HepG2 (cell line): ENCODE results near the gene BIRC5. TPM values are rescaled to one million over a fixed set of nuclear protein-coding genes. Genes with fewer than 3 reads are reported as not detected.

Experiments used
- ATF4 ChIP-seq, 2 experiments: fragments of 450-650 bp in 1 of 2; sonication (generic) in 1 of 2; formaldehyde crosslinking; IDR thresholded peaks; 2 replicates each; pipeline versions ENCODE4 v1.5.0 to v1.8.0; 2020 to 2022; ENCODE audit warnings: mild to moderate bottlenecking in 1 of 2, missing genetic modification reagents in 1 of 2
- CHCHD3 ChIP-seq: sonication (generic); formaldehyde crosslinking; IDR thresholded peaks from 2 replicates; pipeline ENCODE4 v1.8.0; 2022; ENCODE audit warnings: mild to moderate bottlenecking, missing genetic modification reagents, moderate library complexity
- ESRRA ChIP-seq: sonication (generic); formaldehyde crosslinking; IDR thresholded peaks from 2 replicates; pipeline ENCODE4 v1.5.1; 2020; ENCODE audit warnings: mild to moderate bottlenecking, low read depth, missing genetic modification reagents
- HDAC2 ChIP-seq: sonication (generic); formaldehyde crosslinking; IDR thresholded peaks from 2 replicates; pipeline ENCODE4 v1.4.0; 2020; ENCODE audit warnings: missing genetic modification reagents
- HES4 ChIP-seq: sonication (generic); formaldehyde crosslinking; IDR thresholded peaks from 2 replicates; pipeline ENCODE4 v1.9.0; 2021; ENCODE audit warnings: mild to moderate bottlenecking, missing genetic modification reagents, borderline replicate concordance
- HNF4G ChIP-seq, 2 experiments: sonication (generic) in 1 of 2; formaldehyde crosslinking in 1 of 2; IDR thresholded peaks; 2 replicates each; pipeline versions ENCODE4 v1.4.0 to v1.6.1; 2011 to 2020; ENCODE audit warnings: borderline replicate concordance in 2 of 2, low read depth in 2 of 2, mild to moderate bottlenecking in 2 of 2, low read length in 1 of 2, missing genetic modification reagents in 1 of 2, moderate library complexity in 1 of 2
- JUN ChIP-seq: sonication (generic); formaldehyde crosslinking; IDR thresholded peaks from 2 replicates; pipeline ENCODE4 v1.4.0; 2020; ENCODE audit warnings: mild to moderate bottlenecking, missing genetic modification reagents
- KLF13 ChIP-seq: sonication (generic); formaldehyde crosslinking; IDR thresholded peaks from 2 replicates; pipeline ENCODE4 v1.4.0; 2020; ENCODE audit warnings: mild to moderate bottlenecking, missing genetic modification reagents
- MZF1 ChIP-seq: sonication (generic); formaldehyde crosslinking; IDR thresholded peaks from 2 replicates; pipeline ENCODE4 v1.8.1; 2023; ENCODE audit warnings: mild to moderate bottlenecking, missing genetic modification reagents, borderline replicate concordance
- NFKB2 ChIP-seq: sonication (generic); formaldehyde crosslinking; IDR thresholded peaks from 2 replicates; pipeline ENCODE4 v1.4.0; 2020; ENCODE audit warnings: missing genetic modification reagents, borderline replicate concordance
- PHF8 ChIP-seq: sonication (generic); formaldehyde crosslinking; IDR thresholded peaks from 2 replicates; pipeline ENCODE4 v1.5.0; 2020; ENCODE audit warnings: missing genetic modification reagents
- POLR2AphosphoS5 ChIP-seq: IDR thresholded peaks from 2 replicates; pipeline ENCODE4 v1.6.1; 2012; ENCODE audit warnings: low read depth, low read length
- UBTF ChIP-seq: sonication (generic); formaldehyde crosslinking; IDR thresholded peaks from 2 replicates; pipeline ENCODE4 v1.4.0; 2020; ENCODE audit warnings: mild to moderate bottlenecking, missing genetic modification reagents
- ZBTB7A ChIP-seq: sonication (generic); formaldehyde crosslinking; IDR thresholded peaks from 2 replicates; pipeline ENCODE4 v1.8.0; 2022; ENCODE audit warnings: mild to moderate bottlenecking, missing genetic modification reagents
- ZBTB8A ChIP-seq: sonication (generic); formaldehyde crosslinking; IDR thresholded peaks from 2 replicates; pipeline ENCODE4 v1.4.0; 2020; ENCODE audit warnings: mild to moderate bottlenecking, low read depth, missing genetic modification reagents, borderline replicate concordance
- ZFP90 ChIP-seq: sonication (generic); formaldehyde crosslinking; IDR thresholded peaks from 2 replicates; pipeline ENCODE4 v1.8.0; 2022; ENCODE audit warnings: missing genetic modification reagents, mild to moderate bottlenecking, inconsistent platforms, borderline replicate concordance
- ZNF136 ChIP-seq: sonication (generic); formaldehyde crosslinking; IDR thresholded peaks from 2 replicates; pipeline ENCODE4 v1.8.1; 2022; ENCODE audit warnings: low read depth, mild to moderate bottlenecking, moderate library complexity, missing genetic modification reagents
- ZNF329 ChIP-seq: sonication (generic); formaldehyde crosslinking; IDR thresholded peaks from 2 replicates; pipeline ENCODE4 v1.9.0; 2021; ENCODE audit warnings: low read depth, mild to moderate bottlenecking, missing genetic modification reagents
- ZNF430 ChIP-seq: sonication (generic); formaldehyde crosslinking; IDR thresholded peaks from 2 replicates; pipeline ENCODE4 v1.9.0; 2021; ENCODE audit warnings: mild to moderate bottlenecking, missing genetic modification reagents
- ZNF432 ChIP-seq: sonication (generic); formaldehyde crosslinking; IDR thresholded peaks from 2 replicates; pipeline ENCODE4 v1.5.0; 2020; ENCODE audit warnings: missing genetic modification reagents, mild to moderate bottlenecking, borderline replicate concordance
- ZNF501 ChIP-seq: sonication (generic); formaldehyde crosslinking; IDR thresholded peaks from 2 replicates; pipeline ENCODE4 v1.5.1; 2020; ENCODE audit warnings: mild to moderate bottlenecking, moderate library complexity, missing genetic modification reagents
- ZNF567 ChIP-seq: sonication (generic); formaldehyde crosslinking; IDR thresholded peaks from 2 replicates; pipeline ENCODE4 v1.8.1; 2023; ENCODE audit warnings: mild to moderate bottlenecking, missing genetic modification reagents, borderline replicate concordance
- ZNF607 ChIP-seq: sonication (generic); formaldehyde crosslinking; IDR thresholded peaks from 2 replicates; pipeline ENCODE4 v1.5.1; 2020; ENCODE audit warnings: missing genetic modification reagents, mild to moderate bottlenecking, borderline replicate concordance
- ZNF713 ChIP-seq: sonication (generic); formaldehyde crosslinking; IDR thresholded peaks from 2 replicates; pipeline ENCODE4 v1.4.0; 2020; ENCODE audit warnings: mild to moderate bottlenecking, missing genetic modification reagents
- ZNF724P ChIP-seq: sonication (generic); formaldehyde crosslinking; IDR thresholded peaks from 2 replicates; pipeline ENCODE4 v1.8.0; 2022; ENCODE audit warnings: missing genetic modification reagents, borderline replicate concordance
- ZNF83 ChIP-seq: sonication (generic); formaldehyde crosslinking; IDR thresholded peaks from 2 replicates; pipeline ENCODE4 v1.4.0; 2020; ENCODE audit warnings: missing genetic modification reagents, mild to moderate bottlenecking, borderline replicate concordance
- polyA plus RNA-seq, 8 experiments: library from polyadenylated mRNA; depleted of rRNA in 3 of 8; stranded (reverse) in 7 of 8; unstranded in 1 of 8; fragments of >200 nt; fragmentation: Illumina TruSeq in 4 of 8; extraction: Trizol in 4 of 8; gene quantifications; 2 replicates each; pipeline versions ENCODE4 v1.2.1 to v1.2.3, GENCODE V29; 2011 to 2016; ENCODE audit warnings: low read depth in 4 of 8, missing spikeins in 1 of 8, mixed read lengths in 1 of 8; ENCODE audit not compliant: insufficient read depth in 1 of 8
- total RNA-seq, 5 experiments: library from RNA; depleted of rRNA; stranded (reverse); fragments of >200 nt; fragmentation: Illumina TruSeq; extraction: Trizol; gene quantifications; 2 replicates each; pipeline ENCODE4 v1.2.3, GENCODE V29; 2016; ENCODE audit warnings: low read depth in 1 of 5

BIRC5 gene
- total and polyA plus RNA-seq, 2 of the 13 experiments (the other 11 are each of a cell fraction or from before 2014, with no cell fraction given), result 30.3 to 135 TPM

- TF ChIP-seq JUN (CRISPR knock-in tag) (0 out of 2 replicates have a peak, but pooled peaks have one; percentile 3), ZNF501 (CRISPR knock-in tag) (0 out of 2 replicates have a peak, but pooled peaks have one; percentile 35), ZNF724P (0 out of 2 replicates have a peak, but pooled peaks have one; percentile 81), ZNF430 (CRISPR knock-in tag) (0 out of 2 replicates have a peak, but pooled peaks have one; percentile 35), ZBTB7A (0 out of 2 replicates have a peak, but pooled peaks have one; percentile 64), HNF4G (IDR thresholded peaks at IDR 0.05; ENCODE audit: borderline replicate concordance, low read depth, low read length) (no peak), HNF4G (CRISPR knock-in tag; IDR thresholded peaks at IDR 0.05; ENCODE audit: borderline replicate concordance, low read depth) (peak; percentile 11), PHF8 (CRISPR knock-in tag) (no peak), ZNF329 (CRISPR knock-in tag) (no peak), ZNF607 (CRISPR knock-in tag) (peak; percentile 83; the same call in 1 of the 2 replicates), UBTF (CRISPR knock-in tag) (peak; percentile 18; the same call in 1 of the 2 replicates), MZF1 (0 out of 2 replicates have a peak, but pooled peaks have one; percentile 79), POLR2AphosphoS5 (no peak), HES4 (0 out of 2 replicates have a peak, but pooled peaks have one; percentile 45), ATF4 (CRISPR knock-in tag; IDR thresholded peaks at IDR 0.05) (no peak), KLF13 (peak; percentile 67; the same call in 1 of the 2 replicates), NFKB2 (CRISPR knock-in tag) (0 out of 2 replicates have a peak, but pooled peaks have one; percentile 21), ZNF713 (0 out of 2 replicates have a peak, but pooled peaks have one; percentile 63), CHCHD3 (CRISPR knock-in tag) (peak; percentile 23; the same call in 1 of the 2 replicates), ZFP90 (CRISPR knock-in tag) (0 out of 2 replicates have a peak, but pooled peaks have one; percentile 39), ZNF432 (CRISPR knock-in tag) (0 out of 2 replicates have a peak, but pooled peaks have one; percentile 24), HDAC2 (CRISPR knock-in tag) (peak; percentile 12; the same call in 1 of the 2 replicates), ZNF136 (no peak), ESRRA (CRISPR knock-in tag) (peak; percentile 2; the same call in 1 of the 2 replicates), ZBTB8A (CRISPR knock-in tag) (0 out of 2 replicates have a peak, but pooled peaks have one; percentile 6), ZNF567 (CRISPR knock-in tag) (0 out of 2 replicates have a peak, but pooled peaks have one; percentile 42), ZNF83 (CRISPR knock-in tag) (0 out of 2 replicates have a peak, but pooled peaks have one; percentile 53)
Measured at GRCh38 chr17:78242024-78242742, 28.1 kb downstream of the BIRC5 start (continued).
